GM13976 (cell line): Measurements from ENCODE around the gene FUT6.
A peak's percentile ranks its signal among the peaks of the same experiment; 100 is the strongest.

Experiments used
- DNase-seq: peaks from one replicate; pipeline ENCODE4 v3.0.0; 2012; ENCODE audit warnings: low spot score
- in situ Hi-C: fragments of 300-500 bp; cut with MboI; formaldehyde crosslinking; loops from one replicate; pipeline ENCODE4 v1.12.0; 2022; ENCODE audit warnings: low sequenced_read_pairs, mixed read lengths, inconsistent platforms; ENCODE audit not compliant: unreplicated experiment
- TF ChIP-seq, protein P1 (sequence below): IDR thresholded peaks from 2 replicates; pipeline ENCODE4 v1.5.1; 2012; ENCODE audit warnings: borderline replicate concordance, mild to moderate bottlenecking; ENCODE audit not compliant: insufficient read depth; ENCODE audit errors: extremely low read depth, missing control alignments, control extremely low read depth

The FUT6 gene

DNA sequence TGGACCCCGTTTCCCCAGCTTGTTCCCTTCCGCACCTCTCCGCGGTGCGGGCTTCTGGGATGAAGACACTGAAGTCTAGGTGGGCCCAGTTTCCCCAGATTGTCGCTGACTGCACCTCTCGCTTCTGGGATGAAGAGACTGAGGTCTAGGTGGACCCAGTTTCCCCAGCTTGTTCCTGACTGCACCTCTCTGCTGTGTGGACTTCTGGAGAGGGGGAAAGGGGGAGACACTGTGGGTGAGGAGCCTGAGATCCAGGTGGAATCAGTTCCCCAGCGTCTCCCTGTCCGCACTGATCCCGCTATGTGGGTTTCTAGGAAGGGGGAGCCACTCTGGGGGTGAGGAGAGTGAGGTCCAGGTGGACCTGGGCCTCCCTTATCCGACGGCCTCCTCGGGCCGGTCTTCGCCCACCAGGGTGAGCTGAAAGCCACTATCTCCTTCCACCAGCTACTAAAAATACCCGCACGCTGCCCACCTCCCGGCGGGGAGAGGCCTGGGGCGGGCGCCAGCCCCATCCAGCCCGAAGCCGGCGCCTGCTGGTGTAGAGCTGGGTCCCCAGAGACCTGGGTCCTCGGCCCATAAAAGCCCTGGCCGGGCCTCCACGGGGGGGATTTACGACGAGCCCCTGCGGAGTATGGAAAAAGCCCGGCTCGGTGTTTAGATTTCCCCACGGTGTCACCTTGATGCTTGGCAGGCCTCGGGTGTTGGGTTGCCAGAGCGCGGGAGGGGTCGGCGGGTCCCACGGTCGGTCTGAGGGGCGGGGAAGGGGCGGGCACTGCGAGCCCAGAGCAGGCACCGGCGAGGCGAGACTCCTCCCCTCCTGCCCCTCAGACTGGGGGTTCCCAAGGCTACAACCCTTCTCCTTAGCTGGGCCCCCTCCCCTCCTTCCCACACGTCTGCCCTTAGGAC is 10.6 kb downstream of the FUT6 start:
- peak; percentile 77 for DNase-seq
- in situ Hi-C loops: no loop called here

DNA sequence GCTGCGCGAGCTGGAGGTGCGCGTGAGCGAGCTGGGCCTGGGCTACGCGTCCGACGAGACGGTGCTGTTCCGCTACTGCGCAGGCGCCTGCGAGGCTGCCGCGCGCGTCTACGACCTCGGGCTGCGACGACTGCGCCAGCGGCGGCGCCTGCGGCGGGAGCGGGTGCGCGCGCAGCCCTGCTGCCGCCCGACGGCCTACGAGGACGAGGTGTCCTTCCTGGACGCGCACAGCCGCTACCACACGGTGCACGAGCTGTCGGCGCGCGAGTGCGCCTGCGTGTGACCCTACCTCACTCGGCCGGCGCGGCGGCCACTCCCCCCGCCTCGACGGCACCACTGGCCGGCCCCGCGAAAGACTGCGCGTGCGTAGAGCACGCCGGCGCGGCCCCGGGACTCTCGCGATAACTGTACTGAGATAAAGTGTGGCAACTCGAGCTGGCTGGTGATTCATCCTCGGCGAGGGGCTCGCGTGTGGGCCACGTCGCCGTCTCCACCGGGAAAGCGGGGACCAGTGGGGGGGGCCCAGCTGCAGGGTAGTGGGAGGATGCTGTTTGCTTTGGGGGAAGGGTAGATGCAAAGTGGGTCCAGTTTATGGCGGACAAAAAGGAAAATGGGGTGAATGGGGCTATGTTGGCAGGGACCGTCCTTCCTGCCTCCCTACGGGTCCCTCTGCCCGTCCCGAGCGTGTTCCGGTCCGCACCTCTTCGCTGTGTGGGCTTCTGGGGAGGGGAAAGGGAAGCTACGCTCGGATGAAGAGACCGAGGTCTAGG is 11.4 kb downstream of the FUT6 start:
- DNase-seq: peak; percentile 99
- TF ChIP-seq, protein P1, sequence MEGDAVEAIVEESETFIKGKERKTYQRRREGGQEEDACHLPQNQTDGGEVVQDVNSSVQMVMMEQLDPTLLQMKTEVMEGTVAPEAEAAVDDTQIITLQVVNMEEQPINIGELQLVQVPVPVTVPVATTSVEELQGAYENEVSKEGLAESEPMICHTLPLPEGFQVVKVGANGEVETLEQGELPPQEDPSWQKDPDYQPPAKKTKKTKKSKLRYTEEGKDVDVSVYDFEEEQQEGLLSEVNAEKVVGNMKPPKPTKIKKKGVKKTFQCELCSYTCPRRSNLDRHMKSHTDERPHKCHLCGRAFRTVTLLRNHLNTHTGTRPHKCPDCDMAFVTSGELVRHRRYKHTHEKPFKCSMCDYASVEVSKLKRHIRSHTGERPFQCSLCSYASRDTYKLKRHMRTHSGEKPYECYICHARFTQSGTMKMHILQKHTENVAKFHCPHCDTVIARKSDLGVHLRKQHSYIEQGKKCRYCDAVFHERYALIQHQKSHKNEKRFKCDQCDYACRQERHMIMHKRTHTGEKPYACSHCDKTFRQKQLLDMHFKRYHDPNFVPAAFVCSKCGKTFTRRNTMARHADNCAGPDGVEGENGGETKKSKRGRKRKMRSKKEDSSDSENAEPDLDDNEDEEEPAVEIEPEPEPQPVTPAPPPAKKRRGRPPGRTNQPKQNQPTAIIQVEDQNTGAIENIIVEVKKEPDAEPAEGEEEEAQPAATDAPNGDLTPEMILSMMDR: no peak
- in situ Hi-C loops: no loop called here

More for the DNA sequence above, 10.6 kb downstream of the FUT6 start:
- TF ChIP-seq, protein P1: no peak

DNA sequence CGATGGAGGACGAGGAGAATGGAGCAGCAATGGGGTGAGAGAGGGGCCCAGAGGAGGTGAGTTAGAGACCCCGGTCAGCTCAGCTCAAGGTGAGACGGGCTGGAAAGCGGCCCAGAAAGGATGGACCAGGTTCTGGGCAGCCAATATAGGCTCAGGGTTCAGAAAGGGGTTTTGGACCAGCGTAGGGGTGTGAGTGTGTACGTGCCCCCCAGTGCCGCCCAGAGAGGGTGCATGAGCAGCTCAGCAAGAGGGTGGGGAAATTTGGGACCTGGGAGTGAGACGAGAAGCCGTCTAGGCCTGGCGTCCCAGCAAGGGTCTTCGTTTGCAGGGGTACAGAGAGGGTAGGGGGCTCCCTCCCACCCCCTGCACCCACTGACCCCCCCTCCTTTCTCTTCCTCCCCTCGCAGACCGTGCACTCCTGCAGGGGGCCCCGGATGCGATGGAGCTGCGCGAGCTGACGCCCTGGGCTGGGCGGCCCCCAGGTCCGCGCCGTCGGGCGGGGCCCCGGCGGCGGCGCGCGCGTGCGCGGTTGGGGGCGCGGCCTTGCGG is 12.1 kb downstream of the FUT6 start:
- DNase-seq: no peak
- TF ChIP-seq, protein P1: no peak
- in situ Hi-C loops: no loop called here

DNA sequence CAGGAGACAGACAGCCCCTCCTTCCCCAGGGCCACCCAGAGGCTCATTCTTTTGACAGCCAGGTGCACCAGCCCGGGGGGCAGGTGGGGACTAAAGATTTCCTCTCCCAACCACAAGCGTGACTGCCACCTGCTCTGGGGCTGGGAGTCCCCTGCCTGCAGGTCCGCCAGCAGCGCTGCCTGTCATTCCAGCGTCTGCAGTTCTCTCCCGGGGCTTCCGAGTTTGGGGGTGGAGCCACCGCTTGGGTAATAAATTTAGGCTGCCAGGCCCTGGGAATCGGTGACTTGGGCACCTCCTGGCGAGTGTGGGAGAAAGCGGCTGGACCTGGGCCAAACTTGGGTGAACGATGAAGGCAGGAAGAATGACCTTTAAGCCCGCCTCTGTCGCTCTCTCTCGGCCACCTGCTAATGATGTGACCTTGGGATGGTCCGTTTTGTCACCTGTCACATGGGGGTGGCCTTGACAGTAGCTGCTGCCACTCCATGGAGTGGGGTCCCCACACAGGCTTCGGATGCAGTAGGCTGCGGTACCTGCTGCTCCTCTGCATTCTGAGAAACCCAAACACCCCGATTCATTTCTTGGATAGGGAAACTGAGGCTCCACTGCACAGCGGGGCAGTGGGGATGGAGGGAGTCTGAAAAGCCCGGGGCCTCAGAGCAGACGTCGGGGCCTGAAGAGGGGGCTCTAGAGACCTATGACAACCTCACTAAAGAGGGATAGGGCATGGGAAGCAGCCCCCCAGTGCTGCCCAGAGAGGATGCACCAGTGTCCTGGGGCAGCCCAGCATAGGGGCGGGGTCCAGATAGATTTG is 12.8 kb downstream of the FUT6 start:
- TF ChIP-seq, protein P1: no peak
- no peak for DNase-seq
- in situ Hi-C loops: no loop called here

DNA sequence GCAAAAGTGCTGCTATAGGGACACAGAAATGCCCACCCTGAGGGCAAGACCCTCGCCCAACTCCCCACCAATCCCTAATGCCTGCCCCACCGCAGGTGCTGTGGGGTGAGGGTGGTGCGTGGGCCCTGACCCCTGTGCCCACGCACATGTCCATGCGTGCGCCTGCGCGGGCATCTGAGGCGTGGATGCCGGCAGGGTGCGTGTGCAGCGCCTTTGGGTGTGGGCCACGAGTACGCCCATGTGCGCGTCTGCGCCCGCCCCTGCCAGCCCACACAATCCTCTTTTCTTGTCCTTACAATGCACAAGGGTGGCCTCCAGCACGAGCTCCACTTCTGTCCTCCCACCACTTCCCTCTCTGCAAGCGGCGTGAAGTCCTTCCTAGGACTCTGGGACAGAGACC is 14.3 kb downstream of the FUT6 start:
- TF ChIP-seq, protein P1: no peak
- in situ Hi-C loops: no loop called here
- DNase-seq: no peak

DNA sequence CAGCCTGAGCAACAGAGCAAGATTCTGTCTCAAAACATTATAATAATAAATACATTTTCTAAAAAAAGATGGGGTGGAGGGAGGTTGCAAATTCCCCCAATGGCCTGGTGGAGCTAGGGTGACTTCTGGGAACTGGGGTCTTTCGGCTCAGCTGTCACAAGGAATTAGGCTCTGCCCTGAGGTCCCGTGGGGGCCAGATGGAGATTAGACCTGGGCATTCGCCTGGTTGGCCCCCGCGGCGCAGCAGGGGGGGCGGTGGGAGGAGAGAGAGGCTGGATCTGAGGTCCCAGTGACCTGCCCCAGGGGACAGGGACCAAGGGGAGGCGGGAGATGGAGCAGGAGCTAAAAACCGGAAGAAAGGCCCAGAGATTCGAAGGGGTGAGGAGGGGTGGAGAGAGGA is 14.8 kb downstream of the FUT6 start:
- in situ Hi-C loops: no loop called here
- TF ChIP-seq, protein P1: no peak
- DNase-seq: no peak
